GM12878 (cell line): ENCODE data around the gene CLRN3.

ENCODE experiments used
- LARP7 ChIP-seq: fragments of 450-650 bp; IDR thresholded peaks from 2 replicates; pipeline ENCODE4 v1.6.1; 2017; ENCODE audit warnings: mild to moderate bottlenecking
- TF ChIP-seq, protein P1 (sequence below): fragments of 450-650 bp; formaldehyde crosslinking; IDR thresholded peaks from 2 replicates; pipeline ENCODE4 v1.4.0; 2020; ENCODE audit warnings: mild to moderate bottlenecking, moderate library complexity

DNA sequence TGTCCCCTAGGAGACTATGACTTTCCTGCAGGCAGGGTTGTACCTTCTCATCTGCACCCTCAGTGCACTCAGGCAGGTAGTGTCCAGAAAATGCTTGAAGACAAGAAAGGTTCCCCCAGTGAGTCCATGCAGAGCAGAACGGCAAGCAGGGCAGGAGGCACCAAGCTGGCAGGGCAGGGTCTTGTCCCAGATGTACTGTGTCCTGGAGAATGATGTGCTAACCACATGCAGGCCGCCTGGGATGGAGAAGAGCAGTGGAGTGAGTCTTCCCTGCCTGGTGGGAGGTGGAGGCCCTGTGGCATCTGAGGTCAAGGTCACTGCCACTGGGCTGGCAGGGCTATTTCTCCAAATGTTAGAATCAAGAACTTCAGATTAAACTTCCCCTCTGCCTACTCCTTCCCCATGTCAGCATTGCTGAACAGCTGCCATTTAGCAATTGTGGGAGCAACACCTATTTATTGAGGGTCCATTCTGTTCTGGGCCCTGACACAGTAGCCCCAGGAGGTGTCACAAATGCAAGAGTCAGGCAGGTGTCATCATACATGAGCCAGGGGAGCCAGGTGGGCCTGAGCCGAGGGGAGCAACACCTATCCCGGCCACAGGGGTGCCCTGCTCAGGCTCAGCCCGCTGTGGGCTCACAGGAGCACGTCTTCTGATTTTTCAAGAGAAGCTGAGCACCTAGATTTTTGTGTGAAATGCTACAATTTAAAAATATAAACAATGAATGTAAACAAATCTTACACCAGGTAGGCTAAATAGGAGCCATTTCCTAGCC lies 48.3 kb upstream of the CLRN3 start:
- TF ChIP-seq, protein P1, sequence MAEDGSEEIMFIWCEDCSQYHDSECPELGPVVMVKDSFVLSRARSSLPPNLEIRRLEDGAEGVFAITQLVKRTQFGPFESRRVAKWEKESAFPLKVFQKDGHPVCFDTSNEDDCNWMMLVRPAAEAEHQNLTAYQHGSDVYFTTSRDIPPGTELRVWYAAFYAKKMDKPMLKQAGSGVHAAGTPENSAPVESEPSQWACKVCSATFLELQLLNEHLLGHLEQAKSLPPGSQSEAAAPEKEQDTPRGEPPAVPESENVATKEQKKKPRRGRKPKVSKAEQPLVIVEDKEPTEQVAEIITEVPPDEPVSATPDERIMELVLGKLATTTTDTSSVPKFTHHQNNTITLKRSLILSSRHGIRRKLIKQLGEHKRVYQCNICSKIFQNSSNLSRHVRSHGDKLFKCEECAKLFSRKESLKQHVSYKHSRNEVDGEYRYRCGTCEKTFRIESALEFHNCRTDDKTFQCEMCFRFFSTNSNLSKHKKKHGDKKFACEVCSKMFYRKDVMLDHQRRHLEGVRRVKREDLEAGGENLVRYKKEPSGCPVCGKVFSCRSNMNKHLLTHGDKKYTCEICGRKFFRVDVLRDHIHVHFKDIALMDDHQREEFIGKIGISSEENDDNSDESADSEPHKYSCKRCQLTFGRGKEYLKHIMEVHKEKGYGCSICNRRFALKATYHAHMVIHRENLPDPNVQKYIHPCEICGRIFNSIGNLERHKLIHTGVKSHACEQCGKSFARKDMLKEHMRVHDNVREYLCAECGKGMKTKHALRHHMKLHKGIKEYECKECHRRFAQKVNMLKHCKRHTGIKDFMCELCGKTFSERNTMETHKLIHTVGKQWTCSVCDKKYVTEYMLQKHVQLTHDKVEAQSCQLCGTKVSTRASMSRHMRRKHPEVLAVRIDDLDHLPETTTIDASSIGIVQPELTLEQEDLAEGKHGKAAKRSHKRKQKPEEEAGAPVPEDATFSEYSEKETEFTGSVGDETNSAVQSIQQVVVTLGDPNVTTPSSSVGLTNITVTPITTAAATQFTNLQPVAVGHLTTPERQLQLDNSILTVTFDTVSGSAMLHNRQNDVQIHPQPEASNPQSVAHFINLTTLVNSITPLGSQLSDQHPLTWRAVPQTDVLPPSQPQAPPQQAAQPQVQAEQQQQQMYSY (CRISPR knock-in tag), result no peak
- no peak for TF ChIP-seq LARP7
